HepG2 (cell line): ENCODE data around the gene FBXL22. TPM values are rescaled to one million over a fixed set of nuclear protein-coding genes. Genes with fewer than 3 reads are reported as not detected.

Experiments
- AGO2 ChIP-seq: fragments of 200-400 bp; formaldehyde crosslinking; optimal IDR thresholded peaks from 2 replicates; pipeline ENCODE3; 2017; ENCODE audit warnings: mild to moderate bottlenecking, low read depth, low read length, moderate library complexity
- CEBPZ ChIP-seq: IDR thresholded peaks from 2 replicates; pipeline ENCODE4 v1.6.1; 2012; ENCODE audit warnings: low read length, improper control_type of control experiment
- CENPX ChIP-seq: sonication (generic); formaldehyde crosslinking; IDR thresholded peaks from 2 replicates; pipeline ENCODE4 v1.9.0; 2021; ENCODE audit warnings: mild to moderate bottlenecking, missing genetic modification reagents, moderate library complexity
- CREB3 ChIP-seq: sonication (generic); formaldehyde crosslinking; IDR thresholded peaks from 2 replicates; pipeline ENCODE4 v1.5.0; 2020; ENCODE audit warnings: missing genetic modification reagents
- DDIT3 ChIP-seq: sonication (generic); formaldehyde crosslinking; IDR thresholded peaks from 2 replicates; pipeline ENCODE4 v1.4.0; 2020; ENCODE audit warnings: mild to moderate bottlenecking, missing genetic modification reagents
- DRAP1 ChIP-seq: IDR thresholded peaks from 2 replicates; pipeline ENCODE4 v1.6.1; 2016; ENCODE audit warnings: missing genetic modification reagents, missing compliant biosample characterization
- FOXA3 ChIP-seq: IDR thresholded peaks from 2 replicates; pipeline ENCODE4 v1.6.1; 2016; ENCODE audit warnings: missing genetic modification reagents, missing compliant biosample characterization
- MBNL3 ChIP-seq: fragments of 250-450 bp; sonication (Bioruptor Pico); conservative IDR thresholded peaks from 2 replicates; pipeline ENCODE4 v1.8.0; 2022; ENCODE audit warnings: mild to moderate bottlenecking, inconsistent platforms
- NR3C1 ChIP-seq: sonication (generic); formaldehyde crosslinking; IDR thresholded peaks from 2 replicates; pipeline ENCODE4 v1.4.0; 2020; ENCODE audit warnings: missing genetic modification reagents
- PAF1 ChIP-seq: IDR thresholded peaks from 2 replicates; pipeline ENCODE4 v1.6.1; 2016; ENCODE audit warnings: missing genetic modification reagents, missing compliant biosample characterization
- PHF5A ChIP-seq: IDR thresholded peaks from one replicate; pipeline ENCODE4 v1.6.1; 2018; ENCODE audit warnings: low read depth, missing genetic modification reagents; ENCODE audit not compliant: unreplicated experiment
- RFX5 ChIP-seq: IDR thresholded peaks from 2 replicates; pipeline ENCODE4 v1.6.1; 2011; ENCODE audit warnings: low read depth, low read length, improper control_type of control experiment
- SNAI1 ChIP-seq: sonication (generic); formaldehyde crosslinking; IDR thresholded peaks from 2 replicates; pipeline ENCODE4 v1.5.0; 2020; ENCODE audit warnings: mild to moderate bottlenecking, missing genetic modification reagents, borderline replicate concordance
- SOX5 ChIP-seq: IDR thresholded peaks from 2 replicates; pipeline ENCODE4 v1.6.1; 2016; ENCODE audit warnings: borderline replicate concordance
- SOX6 ChIP-seq, 2 experiments: fragments of 450-650 bp in 1 of 2; sonication (generic) in 1 of 2; formaldehyde crosslinking in 1 of 2; IDR thresholded peaks; 2 replicates each; pipeline versions ENCODE4 v1.4.0 to v1.6.1; 2017 to 2020; ENCODE audit warnings: antibody characterized with exemption in 1 of 2, mild to moderate bottlenecking in 1 of 2, missing genetic modification reagents in 1 of 2
- TBP ChIP-seq: sonication (generic); formaldehyde crosslinking; IDR thresholded peaks from 2 replicates; pipeline ENCODE4 v1.5.0; 2020; ENCODE audit warnings: missing genetic modification reagents
- TFAP4 ChIP-seq: sonication (generic); IDR thresholded peaks from 2 replicates; pipeline ENCODE4 v1.6.1; 2016; ENCODE audit warnings: low read depth, borderline replicate concordance
- ZBTB21 ChIP-seq: sonication (generic); formaldehyde crosslinking; IDR thresholded peaks from 2 replicates; pipeline ENCODE4 v1.4.0; 2020; ENCODE audit warnings: missing genetic modification reagents
- ZKSCAN8 ChIP-seq: IDR thresholded peaks from 2 replicates; pipeline ENCODE4 v1.6.1; 2016; ENCODE audit warnings: borderline replicate concordance, missing genetic modification reagents, missing compliant biosample characterization
- ZNF282 ChIP-seq: fragments of 450-650 bp; IDR thresholded peaks from 2 replicates; pipeline ENCODE4 v1.6.1; 2018; ENCODE audit not compliant: partially characterized antibody
- ZNF337 ChIP-seq: sonication (generic); formaldehyde crosslinking; IDR thresholded peaks from 2 replicates; pipeline ENCODE4 v1.5.1; 2020; ENCODE audit warnings: missing genetic modification reagents, low read depth, mild to moderate bottlenecking, borderline replicate concordance
- ZNF446 ChIP-seq: sonication (generic); formaldehyde crosslinking; IDR thresholded peaks from 2 replicates; pipeline ENCODE4 v1.5.0; 2020; ENCODE audit warnings: mild to moderate bottlenecking, missing genetic modification reagents
- ZNF747 ChIP-seq: sonication (generic); formaldehyde crosslinking; IDR thresholded peaks from 2 replicates; pipeline ENCODE4 v1.8.1; 2023; ENCODE audit warnings: missing genetic modification reagents, mild to moderate bottlenecking, borderline replicate concordance
- ZNF766 ChIP-seq: sonication (generic); formaldehyde crosslinking; IDR thresholded peaks from 2 replicates; pipeline ENCODE4 v1.5.0; 2020; ENCODE audit warnings: missing genetic modification reagents, borderline replicate concordance
- polyA plus RNA-seq, 8 experiments: library from polyadenylated mRNA; depleted of rRNA in 3 of 8; stranded (reverse) in 7 of 8; unstranded in 1 of 8; fragments of >200 nt; fragmentation: Illumina TruSeq in 4 of 8; extraction: Trizol in 4 of 8; gene quantifications; 2 replicates each; pipeline versions ENCODE4 v1.2.1 to v1.2.3, GENCODE V29; 2011 to 2016; ENCODE audit warnings: low read depth in 4 of 8, missing spikeins in 1 of 8, mixed read lengths in 1 of 8; ENCODE audit not compliant: insufficient read depth in 1 of 8
- total RNA-seq, 5 experiments: library from RNA; depleted of rRNA; stranded (reverse); fragments of >200 nt; fragmentation: Illumina TruSeq; extraction: Trizol; gene quantifications; 2 replicates each; pipeline ENCODE4 v1.2.3, GENCODE V29; 2016; ENCODE audit warnings: low read depth in 1 of 5

Gene FBXL22
- total and polyA plus RNA-seq, 2 of the 13 experiments (the other 11 are each of a cell fraction or from before 2014, with no cell fraction given) = 0.15 to 0.33 TPM

- 0 out of 2 replicates have a peak, but pooled peaks have one; percentile 3 for TF ChIP-seq FOXA3 (CRISPR knock-in tag)
- no peak for TF ChIP-seq CEBPZ
- TF ChIP-seq PAF1 (CRISPR knock-in tag) = no peak
- no peak for TF ChIP-seq ZBTB21 (CRISPR knock-in tag)
- TF ChIP-seq ZKSCAN8 = no peak
- TF ChIP-seq PHF5A (CRISPR knock-in tag) = no peak
- peak; percentile 13; the same call in 1 of the 2 replicates for TF ChIP-seq DRAP1 (CRISPR knock-in tag)
- 0 out of 2 replicates have a peak, but pooled peaks have one; percentile 44 for TF ChIP-seq ZNF747 (CRISPR knock-in tag)
- TF ChIP-seq ZNF282 = no peak
- peak; percentile 6; the same call in 1 of the 2 replicates for TF ChIP-seq ZNF337 (CRISPR knock-in tag)
- no peak for TF ChIP-seq NR3C1 (CRISPR knock-in tag)
- no peak for TF ChIP-seq CREB3 (CRISPR knock-in tag)
- TF ChIP-seq DDIT3 (CRISPR knock-in tag) = no peak
- TF ChIP-seq SNAI1 (CRISPR knock-in tag) = no peak
- TF ChIP-seq ZNF446 (CRISPR knock-in tag) = no peak
- TF ChIP-seq MBNL3 = no peak
- TF ChIP-seq SOX5 = no peak
- no peak for TF ChIP-seq AGO2
- no peak for TF ChIP-seq TFAP4
- no peak for TF ChIP-seq ZNF766
- TF ChIP-seq RFX5 = no peak
- no peak for TF ChIP-seq CENPX (CRISPR knock-in tag)
- no peak for TF ChIP-seq SOX6 (IDR thresholded peaks at IDR 0.05)
- peak; percentile 23; the same call in 1 of the 2 replicates for TF ChIP-seq SOX6 (CRISPR knock-in tag; IDR thresholded peaks at IDR 0.05)
- no peak for TF ChIP-seq TBP (CRISPR knock-in tag)
Observed at GRCh38 chr15:63610209-63610841, 13.1 kb downstream of the FBXL22 start (continued).
